Tibial nerve (tissue), 3 donors: ENCODE data around the gene MED13L.

Source experiments
- POLR2A ChIP-seq, 2 donors: fragments of 450-650 bp; IDR thresholded peaks; one replicate each; pipeline ENCODE4 v1.6.1; 2017; ENCODE audit warnings: antibody characterized with exemption in 2 of 2, mild to moderate bottlenecking in 2 of 2, moderate library complexity in 2 of 2
- TF ChIP-seq, protein P1 (sequence below), 5 experiments: fragments of 200-600 bp in 3 of 5; fragments of 450-650 bp in 2 of 5; sonication (generic) in 3 of 5; IDR thresholded peaks; one replicate each; pipeline ENCODE4 v1.5.1; 2016 to 2019; ENCODE audit warnings: antibody characterized with exemption in 5 of 5, mild to moderate bottlenecking in 3 of 5, moderate library complexity in 2 of 5

DNA sequence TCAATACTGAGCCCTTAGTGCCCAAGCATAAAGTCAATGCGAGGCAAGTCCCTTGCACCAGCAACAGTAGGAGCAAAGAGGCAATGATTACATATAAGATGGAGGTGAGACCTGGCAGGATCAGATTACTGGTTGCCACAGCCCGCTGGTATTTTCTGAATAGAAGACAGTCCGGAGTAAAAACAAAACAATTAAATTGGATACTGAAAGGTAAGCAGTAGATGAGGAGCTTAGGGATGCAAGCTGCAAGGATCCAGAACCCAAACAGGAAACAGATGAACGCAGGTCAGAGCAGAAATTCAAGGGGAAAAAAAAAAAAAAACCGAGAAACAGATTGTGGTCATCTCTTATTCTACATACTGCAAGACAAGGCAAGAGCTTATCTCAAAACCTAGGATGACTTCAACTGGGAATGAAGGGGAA is 119.6 kb downstream of the MED13L start:
- TF ChIP-seq POLR2A (IDR thresholded peaks at IDR 0.05): no peak
- TF ChIP-seq, protein P1, sequence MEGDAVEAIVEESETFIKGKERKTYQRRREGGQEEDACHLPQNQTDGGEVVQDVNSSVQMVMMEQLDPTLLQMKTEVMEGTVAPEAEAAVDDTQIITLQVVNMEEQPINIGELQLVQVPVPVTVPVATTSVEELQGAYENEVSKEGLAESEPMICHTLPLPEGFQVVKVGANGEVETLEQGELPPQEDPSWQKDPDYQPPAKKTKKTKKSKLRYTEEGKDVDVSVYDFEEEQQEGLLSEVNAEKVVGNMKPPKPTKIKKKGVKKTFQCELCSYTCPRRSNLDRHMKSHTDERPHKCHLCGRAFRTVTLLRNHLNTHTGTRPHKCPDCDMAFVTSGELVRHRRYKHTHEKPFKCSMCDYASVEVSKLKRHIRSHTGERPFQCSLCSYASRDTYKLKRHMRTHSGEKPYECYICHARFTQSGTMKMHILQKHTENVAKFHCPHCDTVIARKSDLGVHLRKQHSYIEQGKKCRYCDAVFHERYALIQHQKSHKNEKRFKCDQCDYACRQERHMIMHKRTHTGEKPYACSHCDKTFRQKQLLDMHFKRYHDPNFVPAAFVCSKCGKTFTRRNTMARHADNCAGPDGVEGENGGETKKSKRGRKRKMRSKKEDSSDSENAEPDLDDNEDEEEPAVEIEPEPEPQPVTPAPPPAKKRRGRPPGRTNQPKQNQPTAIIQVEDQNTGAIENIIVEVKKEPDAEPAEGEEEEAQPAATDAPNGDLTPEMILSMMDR (IDR thresholded peaks at IDR 0.05): no peak
